HepG2 (cell line): ENCODE data around the gene GGACT. TPM values are rescaled to one million over a fixed set of nuclear protein-coding genes. Genes with fewer than 3 reads are reported as not detected.
A peak's percentile ranks its signal among the peaks of the same experiment; 100 is the strongest.

Experiments used
- AGO2 ChIP-seq: fragments of 200-400 bp; formaldehyde crosslinking; optimal IDR thresholded peaks from 2 replicates; pipeline ENCODE3; 2017; ENCODE audit warnings: mild to moderate bottlenecking, low read depth, low read length, moderate library complexity
- ASH2L ChIP-seq: fragments of 300-600, 200-600 bp; sonication (generic); IDR thresholded peaks from 2 replicates; pipeline ENCODE4 v1.7.0; 2017; ENCODE audit warnings: low read depth, mild to moderate bottlenecking, moderate library complexity, mixed read lengths, low read length; ENCODE audit not compliant: insufficient read length
- CHD4 ChIP-seq: fragments of 200-600 bp; sonication (generic); IDR thresholded peaks from 2 replicates; pipeline ENCODE4 v1.7.0; 2017; ENCODE audit warnings: mild to moderate bottlenecking, low read length, borderline replicate concordance
- DPF2 ChIP-seq: sonication (generic); formaldehyde crosslinking; IDR thresholded peaks from 2 replicates; pipeline ENCODE4 v1.4.0; 2020; ENCODE audit warnings: mild to moderate bottlenecking, low read depth, missing genetic modification reagents, borderline replicate concordance
- KMT2A ChIP-seq: sonication (generic); formaldehyde crosslinking; IDR thresholded peaks from 2 replicates; pipeline ENCODE4 v1.4.0; 2020; ENCODE audit warnings: missing genetic modification reagents
- LRRFIP1 ChIP-seq: sonication (generic); formaldehyde crosslinking; conservative IDR thresholded peaks from 2 replicates; pipeline ENCODE4 v1.4.0; 2020; ENCODE audit warnings: missing genetic modification reagents
- MYC ChIP-seq: sonication (generic); formaldehyde crosslinking; IDR thresholded peaks from 2 replicates; pipeline ENCODE4 v1.9.0; 2021; ENCODE audit warnings: missing genetic modification reagents, borderline replicate concordance
- PRDM4 ChIP-seq: sonication (generic); formaldehyde crosslinking; IDR thresholded peaks from 2 replicates; pipeline ENCODE4 v1.9.0; 2021; ENCODE audit warnings: missing genetic modification reagents, borderline replicate concordance
- TBX3 ChIP-seq: fragments of 450-650 bp; IDR thresholded peaks from 2 replicates; pipeline ENCODE4 v1.6.1; 2017; ENCODE audit warnings: antibody characterized with exemption, mild to moderate bottlenecking, inconsistent platforms, borderline replicate concordance
- TEAD3 ChIP-seq: optimal IDR thresholded peaks from 2 replicates; pipeline ENCODE3; 2016; ENCODE audit warnings: borderline replicate concordance
- ZFP90 ChIP-seq: sonication (generic); formaldehyde crosslinking; IDR thresholded peaks from 2 replicates; pipeline ENCODE4 v1.8.0; 2022; ENCODE audit warnings: missing genetic modification reagents, mild to moderate bottlenecking, inconsistent platforms, borderline replicate concordance
- ZFP91 ChIP-seq: sonication (generic); formaldehyde crosslinking; IDR thresholded peaks from 2 replicates; pipeline ENCODE4 v1.9.0; 2022; ENCODE audit warnings: missing genetic modification reagents, mild to moderate bottlenecking, borderline replicate concordance
- ZFX ChIP-seq: sonication (generic); formaldehyde crosslinking; IDR thresholded peaks from 2 replicates; pipeline ENCODE4 v1.4.0; 2020; ENCODE audit warnings: mild to moderate bottlenecking, low read depth, missing genetic modification reagents, moderate library complexity
- ZNF337 ChIP-seq: sonication (generic); formaldehyde crosslinking; IDR thresholded peaks from 2 replicates; pipeline ENCODE4 v1.5.1; 2020; ENCODE audit warnings: missing genetic modification reagents, low read depth, mild to moderate bottlenecking, borderline replicate concordance
- ZNF350 ChIP-seq: sonication (generic); formaldehyde crosslinking; IDR thresholded peaks from 2 replicates; pipeline ENCODE4 v1.4.0; 2020; ENCODE audit warnings: mild to moderate bottlenecking, low read depth, missing genetic modification reagents, borderline replicate concordance
- ZNF431 ChIP-seq: sonication (generic); formaldehyde crosslinking; IDR thresholded peaks from 2 replicates; pipeline ENCODE4 v1.9.0; 2022; ENCODE audit warnings: missing genetic modification reagents, low read depth, mild to moderate bottlenecking, borderline replicate concordance
- ZNF574 ChIP-seq: sonication (generic); formaldehyde crosslinking; IDR thresholded peaks from 2 replicates; pipeline ENCODE4 v1.4.0; 2020; ENCODE audit warnings: missing genetic modification reagents
- ZNF724P ChIP-seq: sonication (generic); formaldehyde crosslinking; IDR thresholded peaks from 2 replicates; pipeline ENCODE4 v1.8.0; 2022; ENCODE audit warnings: missing genetic modification reagents, borderline replicate concordance
- polyA plus RNA-seq, 8 experiments: library from polyadenylated mRNA; depleted of rRNA in 3 of 8; stranded (reverse) in 7 of 8; unstranded in 1 of 8; fragments of >200 nt; fragmentation: Illumina TruSeq in 4 of 8; extraction: Trizol in 4 of 8; gene quantifications; 2 replicates each; pipeline versions ENCODE4 v1.2.1 to v1.2.3, GENCODE V29; 2011 to 2016; ENCODE audit warnings: low read depth in 4 of 8, missing spikeins in 1 of 8, mixed read lengths in 1 of 8; ENCODE audit not compliant: insufficient read depth in 1 of 8
- total RNA-seq, 5 experiments: library from RNA; depleted of rRNA; stranded (reverse); fragments of >200 nt; fragmentation: Illumina TruSeq; extraction: Trizol; gene quantifications; 2 replicates each; pipeline ENCODE4 v1.2.3, GENCODE V29; 2016; ENCODE audit warnings: low read depth in 1 of 5

GGACT gene
- total and polyA plus RNA-seq, 2 of the 13 experiments (the other 11 are each of a cell fraction or from before 2014, with no cell fraction given), result 1.7 to 1.9 TPM

GRCh38 chr13:100543872-100544602 is 44.6 kb downstream of the GGACT start (continued):
- peak; percentile 52 for TF ChIP-seq ZNF574 (CRISPR knock-in tag)
- peak; percentile 34; the same call in 1 of the 2 replicates for TF ChIP-seq ZNF350 (CRISPR knock-in tag)
- TF ChIP-seq ZNF337, result no peak
- peak; percentile 60; the same call in 1 of the 2 replicates for TF ChIP-seq ZNF724P
- TF ChIP-seq ZFP90 (CRISPR knock-in tag), result no peak
- no peak for TF ChIP-seq PRDM4 (CRISPR knock-in tag)
- no peak for TF ChIP-seq ZNF431 (CRISPR knock-in tag)
- peak; percentile 63 for TF ChIP-seq ASH2L
- peak; percentile 57; the same call in 1 of the 2 replicates for TF ChIP-seq KMT2A (CRISPR knock-in tag)
- no peak for TF ChIP-seq LRRFIP1 (CRISPR knock-in tag)
- TF ChIP-seq DPF2 (CRISPR knock-in tag), result peak; percentile 68; the same call in 1 of the 2 replicates
- peak; percentile 56 for TF ChIP-seq TEAD3 (CRISPR knock-in tag)
- peak; percentile 69; the same call in 1 of the 2 replicates for TF ChIP-seq ZFX (CRISPR knock-in tag)
- no peak for TF ChIP-seq CHD4
- peak; percentile 77; the same call in 1 of the 2 replicates for TF ChIP-seq MYC
- no peak for TF ChIP-seq TBX3
- TF ChIP-seq AGO2, result no peak
- TF ChIP-seq ZFP91, result peak; percentile 72; the same call in 1 of the 2 replicates
